Karpas-422 (cell line): ENCODE measurements around the gene HDAC4. TPM values are rescaled to one million over a fixed set of nuclear protein-coding genes. Genes with fewer than 3 reads are reported as not detected.
"Not testable (repeated sequence)": the region's sequence is repeated elsewhere in the genome, so short reads cannot be mapped to it uniquely, and the experiment has no call there.

ENCODE experiments used
- DNase-seq: peaks from one replicate; pipeline ENCODE4 v3.0.0-alpha.2; 2015
- H2AFZ ChIP-seq: fragments of 200-600 bp; sonication (generic); 2 replicates; pipeline ENCODE4 v1.6.1; 2014; ENCODE audit warnings: antibody characterized with exemption, low read length, mixed read lengths
- H3K27ac ChIP-seq: fragments of 200-600 bp; sonication (generic); 2 replicates; pipeline ENCODE4 v1.5.1; 2014; ENCODE audit warnings: mild to moderate bottlenecking, low read length, moderate library complexity
- H3K27me3 ChIP-seq: fragments of 200-600 bp; sonication (generic); 2 replicates; pipeline ENCODE4 v1.6.1; 2014; ENCODE audit warnings: low read length, mixed read lengths
- H3K36me3 ChIP-seq: fragments of 200-600 bp; sonication (generic); 2 replicates; pipeline ENCODE4 v1.6.1; 2014; ENCODE audit warnings: low read length, mixed read lengths; ENCODE audit not compliant: insufficient read depth
- H3K4me1 ChIP-seq: fragments of 200-600 bp; sonication (generic); 2 replicates; pipeline ENCODE4 v1.6.1; 2014; ENCODE audit warnings: mild to moderate bottlenecking, low read length, mixed read lengths
- H3K4me2 ChIP-seq: fragments of 200-600 bp; sonication (generic); 2 replicates; pipeline ENCODE4 v1.6.1; 2014; ENCODE audit warnings: low read length, low read depth, mild to moderate bottlenecking; ENCODE audit not compliant: poor library complexity, severe bottlenecking
- H3K4me3 ChIP-seq: fragments of 200-600 bp; sonication (generic); 2 replicates; pipeline ENCODE4 v1.5.1; 2014; ENCODE audit warnings: mild to moderate bottlenecking, antibody characterized with exemption, low read length, mixed read lengths
- H3K79me2 ChIP-seq: fragments of 200-600 bp; sonication (generic); 2 replicates; pipeline ENCODE4 v1.6.1; 2014; ENCODE audit warnings: mild to moderate bottlenecking, low read length, mixed read lengths
- H3K9ac ChIP-seq: fragments of 200-600 bp; sonication (generic); 2 replicates; pipeline ENCODE4 v1.6.0; 2014; ENCODE audit warnings: low read length
- H3K9me2 ChIP-seq: fragments of 200-600 bp; sonication (generic), shearing (Covaris generic); replicated peaks from 2 replicates; pipeline ENCODE4 v1.6.0; 2014; ENCODE audit warnings: mild to moderate bottlenecking, low read length, moderate library complexity; ENCODE audit not compliant: insufficient read depth
- H3K9me3 ChIP-seq: fragments of 300-700, 200-600 bp; sonication (generic); 2 replicates; pipeline ENCODE4 v1.6.1; 2014; ENCODE audit warnings: low read length, mixed read lengths
- H4K20me1 ChIP-seq: fragments of 200-600 bp; sonication (generic); 2 replicates; pipeline ENCODE4 v1.6.1; 2014; ENCODE audit warnings: mild to moderate bottlenecking, antibody characterized with exemption, low read length, low read depth; ENCODE audit not compliant: insufficient read depth
- total RNA-seq: library from RNA; depleted of rRNA; stranded (reverse); fragments of >200 nt; shearing (Covaris generic); gene quantifications from 2 replicates; pipeline ENCODE4 v1.2.3, GENCODE V29; 2014; ENCODE audit warnings: low replicate concordance

Gene HDAC4
- total RNA-seq, 1 experiment from 2014 or later, result 8.5 TPM

GRCh38 chr2:239178954-239179353 lies 221.9 kb downstream of the HDAC4 start:
- Histone ChIP-seq H3K4me1 (no peaks in the 10 kb centered on the region), H3K79me2 (no peaks in the 10 kb centered on the region), H2AFZ (no peak overlapping the region), H3K9me2 (no peaks in the 10 kb centered on the region), H3K4me3 (no peak overlapping the region), H3K4me2 (no peak overlapping the region), H3K9me3 (no peaks in the 10 kb centered on the region), H4K20me1 (no peaks in the 10 kb centered on the region), H3K36me3 (no peaks in the 10 kb centered on the region), H3K27ac (no peak overlapping the region), H3K9ac (no peak overlapping the region), H3K27me3 (no peaks in the 10 kb centered on the region)
- DNase-seq, result no peak

DNA sequence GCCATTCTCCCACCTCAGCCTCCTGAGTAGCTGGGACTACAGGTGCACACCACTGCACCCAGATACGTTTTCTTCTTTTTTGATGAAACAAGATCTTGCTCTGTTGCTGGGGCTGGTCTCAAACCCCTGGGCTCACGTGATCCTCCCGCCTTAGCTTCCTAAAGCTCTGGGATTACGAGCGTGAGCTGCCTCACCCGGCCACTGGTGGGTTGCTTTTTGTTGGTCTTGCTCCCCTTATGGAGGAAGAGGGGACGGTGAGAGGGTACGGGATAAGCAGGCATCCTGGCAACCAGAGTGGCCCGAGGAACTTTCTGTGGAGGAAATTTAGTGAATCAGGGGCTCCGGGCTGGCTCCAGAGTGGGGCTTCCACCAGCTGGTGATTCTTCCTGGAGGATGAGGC lies 222.3 kb downstream of the HDAC4 start:
- no peaks in the 10 kb centered on the region for H3K4me1 ChIP-seq
- H3K27me3 ChIP-seq, result no peaks in the 10 kb centered on the region
- H2AFZ ChIP-seq, result no peak overlapping the region
- no peaks in the 10 kb centered on the region for H3K79me2 ChIP-seq
- no peak overlapping the region for H3K4me3 ChIP-seq
- H3K9ac ChIP-seq, result no peak overlapping the region
- no peaks in the 10 kb centered on the region for H3K36me3 ChIP-seq
- DNase-seq, result no peak
- H3K4me2 ChIP-seq, result no peak overlapping the region
- no peaks in the 10 kb centered on the region for H3K9me2 ChIP-seq
- H4K20me1 ChIP-seq, result no peaks in the 10 kb centered on the region
- H3K27ac ChIP-seq, result no peak overlapping the region
- H3K9me3 ChIP-seq, result no peaks in the 10 kb centered on the region

DNA sequence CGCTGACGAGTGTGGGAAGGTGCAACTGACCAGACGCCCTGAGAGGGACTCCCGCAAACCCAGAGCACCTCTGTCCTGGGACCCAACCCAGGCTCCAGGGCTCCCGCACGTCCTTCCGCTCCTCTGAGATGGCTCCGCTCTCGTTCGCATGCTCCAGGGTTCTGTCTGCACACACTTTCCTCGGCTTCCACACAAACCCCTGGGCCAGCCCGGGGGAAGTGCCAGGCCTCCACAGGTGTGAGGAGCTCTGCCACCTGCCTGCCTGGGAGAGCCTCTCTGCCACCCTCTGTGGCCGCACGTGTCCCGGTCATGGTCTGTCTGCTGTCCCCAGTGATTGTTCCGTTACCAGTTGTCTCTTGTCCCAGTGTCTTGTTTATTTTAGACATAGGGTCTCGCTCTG lies 222.9 kb downstream of the HDAC4 start:
- H3K4me3 ChIP-seq, result no peak overlapping the region
- no peak for DNase-seq
- H3K79me2 ChIP-seq, result no peaks in the 10 kb centered on the region
- H4K20me1 ChIP-seq, result no peaks in the 10 kb centered on the region
- no peaks in the 10 kb centered on the region; the same call in 1 of the 2 replicates for H3K36me3 ChIP-seq
- no peak overlapping the region for H3K9ac ChIP-seq
- H3K27me3 ChIP-seq, result no peaks in the 10 kb centered on the region
- H3K9me3 ChIP-seq, result no peaks in the 10 kb centered on the region
- H3K4me1 ChIP-seq, result no peaks in the 10 kb centered on the region
- H3K27ac ChIP-seq, result no peak overlapping the region
- H2AFZ ChIP-seq, result no peak overlapping the region
- H3K9me2 ChIP-seq, result no peaks in the 10 kb centered on the region
- no peak overlapping the region for H3K4me2 ChIP-seq

GRCh38 chr2:239177325-239177724 lies 223.5 kb downstream of the HDAC4 start:
- DNase-seq, result no peak
- no peaks in the 10 kb centered on the region for H3K9me3 ChIP-seq
- no peak overlapping the region for H3K9ac ChIP-seq
- H3K36me3 ChIP-seq, result no peaks in the 10 kb centered on the region; the same call in 1 of the 2 replicates
- no peaks in the 10 kb centered on the region for H3K9me2 ChIP-seq
- no peak overlapping the region for H2AFZ ChIP-seq
- no peaks in the 10 kb centered on the region for H4K20me1 ChIP-seq
- H3K27ac ChIP-seq, result no peak overlapping the region
- no peaks in the 10 kb centered on the region for H3K4me1 ChIP-seq
- no peaks in the 10 kb centered on the region for H3K27me3 ChIP-seq
- no peak overlapping the region for H3K4me3 ChIP-seq
- H3K79me2 ChIP-seq, result no peaks in the 10 kb centered on the region
- H3K4me2 ChIP-seq, result no peak overlapping the region

DNA sequence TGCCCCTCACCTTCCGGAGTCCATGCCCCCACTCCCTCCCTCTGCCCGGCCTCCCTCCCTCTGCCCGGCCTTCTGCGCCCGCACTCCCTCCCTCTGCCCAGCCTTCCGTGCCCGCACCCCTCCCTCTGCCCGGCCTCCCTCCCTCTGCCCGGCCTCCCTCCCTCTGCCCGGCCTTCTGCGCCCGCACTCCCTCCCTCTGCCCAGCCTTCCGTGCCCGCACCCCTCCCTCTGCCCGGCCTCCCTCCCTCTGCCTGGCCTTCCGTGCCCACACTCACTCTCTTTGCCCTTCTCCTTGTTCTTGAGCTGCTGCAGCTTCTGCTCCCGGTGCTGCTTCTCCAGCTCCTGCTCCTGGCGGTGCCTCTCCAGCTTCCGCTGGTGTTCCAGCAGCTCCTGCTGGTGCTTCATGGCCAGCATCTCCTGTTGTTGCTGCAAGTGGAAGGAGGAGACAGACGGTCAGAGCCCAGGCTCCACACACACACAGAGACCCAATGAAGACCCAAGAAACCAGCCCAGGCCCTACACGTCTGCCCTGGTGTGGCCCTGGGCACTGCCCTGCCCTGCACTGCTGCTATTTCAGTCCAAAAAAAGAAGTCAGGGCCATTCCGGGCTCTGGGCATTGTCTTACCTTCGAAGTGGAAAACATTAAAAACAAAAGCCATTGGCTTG lies 224.5 kb downstream of the HDAC4 start:
- H3K36me3 ChIP-seq, result not testable (repeated sequence)

GRCh38 chr2:239175181-239175580 lies 225.6 kb downstream of the HDAC4 start:
- H3K36me3 ChIP-seq, result no peaks in the 10 kb centered on the region; the same call in 1 of the 2 replicates
- H3K27ac ChIP-seq, result no peak overlapping the region
- no peak overlapping the region for H3K4me2 ChIP-seq
- H3K27me3 ChIP-seq, result no peaks in the 10 kb centered on the region
- peaks cover 7% of the 10 kb centered on the region for H3K9me3 ChIP-seq
- no peaks in the 10 kb centered on the region for H3K4me1 ChIP-seq
- H3K4me3 ChIP-seq, result no peak overlapping the region
- H2AFZ ChIP-seq, result no peak overlapping the region
- H3K79me2 ChIP-seq, result no peaks in the 10 kb centered on the region
- H3K9ac ChIP-seq, result no peak overlapping the region
- no peak for DNase-seq
- no peaks in the 10 kb centered on the region for H4K20me1 ChIP-seq
- H3K9me2 ChIP-seq, result no peaks in the 10 kb centered on the region

More for the DNA sequence above, 224.5 kb downstream of the HDAC4 start:
- not testable (repeated sequence) for DNase-seq, H3K27me3 ChIP-seq, H3K9me2 ChIP-seq, H2AFZ ChIP-seq, H3K9me3 ChIP-seq, H3K27ac ChIP-seq, H3K4me3 ChIP-seq, H3K4me2 ChIP-seq, H4K20me1 ChIP-seq, H3K79me2 ChIP-seq, H3K9ac ChIP-seq, H3K4me1 ChIP-seq

DNA sequence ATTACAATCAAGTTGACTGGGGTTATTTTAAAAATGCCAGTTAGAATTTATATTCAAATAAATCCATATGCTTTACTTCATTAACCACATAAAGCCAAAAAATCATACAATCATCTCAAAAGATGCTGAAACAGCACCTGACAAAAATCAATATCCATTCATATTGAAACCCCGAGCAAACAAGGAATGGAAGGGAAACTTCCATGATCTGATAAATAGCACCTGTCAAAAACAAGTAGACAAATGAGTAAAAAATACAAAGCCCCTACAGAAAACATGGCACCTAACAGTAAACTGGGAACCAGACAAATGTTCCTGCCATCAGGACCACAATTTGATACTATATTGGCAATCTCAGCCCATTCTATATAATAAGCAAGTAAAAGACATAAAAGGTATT lies 227.5 kb downstream of the HDAC4 start:
- Histone ChIP-seq H3K79me2 (no peaks in the 10 kb centered on the region), H4K20me1 (no peaks in the 10 kb centered on the region), H3K4me2 (no peak overlapping the region), H3K9me3 (peaks cover 7% of the 10 kb centered on the region), H2AFZ (no peak overlapping the region), H3K27ac (no peak overlapping the region), H3K9ac (no peak overlapping the region), H3K4me1 (no peaks in the 10 kb centered on the region), H3K9me2 (no peaks in the 10 kb centered on the region), H3K27me3 (no peaks in the 10 kb centered on the region), H3K36me3 (no peaks in the 10 kb centered on the region; the same call in 1 of the 2 replicates), H3K4me3 (no peak overlapping the region)
- DNase-seq, result no peak

DNA sequence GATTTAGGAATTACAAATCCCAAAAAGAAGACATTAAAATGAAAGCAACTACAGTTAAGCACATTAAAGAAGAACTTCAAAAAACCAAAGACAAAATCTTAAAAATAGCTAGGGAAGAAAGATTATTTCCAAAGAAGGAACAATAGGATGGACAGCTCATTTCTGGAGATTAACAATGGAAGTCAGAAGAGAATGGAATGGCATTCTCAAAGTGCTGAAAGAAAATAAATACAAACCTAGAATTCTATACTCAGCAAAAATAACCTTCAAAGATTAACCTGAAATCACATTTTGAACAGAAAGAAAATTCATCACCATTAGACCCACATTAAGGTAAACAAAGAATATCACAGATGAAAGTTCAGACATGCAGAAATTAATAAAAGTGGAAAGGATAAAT lies 229.2 kb downstream of the HDAC4 start:
- Histone ChIP-seq H3K9me3 (peaks cover 7% of the 10 kb centered on the region), H3K4me1 (no peaks in the 10 kb centered on the region), H3K27me3 (no peaks in the 10 kb centered on the region), H3K9me2 (no peaks in the 10 kb centered on the region), H3K4me2 (no peak overlapping the region), H3K36me3 (no peaks in the 10 kb centered on the region; the same call in 1 of the 2 replicates), H3K9ac (no peak overlapping the region), H4K20me1 (no peaks in the 10 kb centered on the region), H3K27ac (no peak overlapping the region), H2AFZ (no peak overlapping the region), H3K4me3 (no peak overlapping the region), H3K79me2 (no peaks in the 10 kb centered on the region)
- DNase-seq, result no peak
